Sigmoid colon (tissue), 7 donors: Measurements from ENCODE around the gene KCNJ4. TPM values are rescaled to one million over a fixed set of nuclear protein-coding genes. Genes with fewer than 3 reads are reported as not detected.

Experiments
- DNase-seq: peaks from one replicate; pipeline ENCODE4 v3.0.0-alpha.2; 2019
- H3K27ac ChIP-seq, 4 donors: fragments of 200-600 bp; sonication (generic); one replicate each; pipeline ENCODE4 v1.5.1; 2016 to 2019; ENCODE audit warnings: mild to moderate bottlenecking in 1 of 4
- H3K27me3 ChIP-seq, 3 donors: fragments of 200-600 bp; sonication (generic); one replicate each; pipeline ENCODE4 v1.5.1; 2019; ENCODE audit warnings: mild to moderate bottlenecking in 1 of 3
- H3K36me3 ChIP-seq, 4 donors: fragments of 200-600 bp; sonication (generic); one replicate each; pipeline ENCODE4 v1.5.1; 2016 to 2019
- H3K4me1 ChIP-seq, 4 donors: fragments of 200-600 bp; sonication (generic); one replicate each; pipeline ENCODE4 v1.5.1; 2017 to 2019
- H3K4me3 ChIP-seq, 4 donors: fragments of 200-600 bp; sonication (generic); one replicate each; pipeline ENCODE4 v1.5.1; 2017 to 2019; ENCODE audit warnings: mild to moderate bottlenecking in 2 of 4, moderate library complexity in 1 of 4
- H3K9me3 ChIP-seq, 4 donors: fragments of 200-600 bp in 3 of 4; sonication (generic) in 3 of 4; one replicate each; pipeline versions ENCODE4 v1.5.1 to v1.6.1; 2013 to 2019
- CTCF ChIP-seq, 4 experiments: fragments of 450-650 bp in 3 of 4; fragments of 200-600 bp in 1 of 4; IDR thresholded peaks; one replicate each; pipeline ENCODE4 v1.5.1; 2016 to 2019; ENCODE audit warnings: antibody characterized with exemption in 4 of 4, mild to moderate bottlenecking in 3 of 4, moderate library complexity in 2 of 4
- EP300 ChIP-seq, 4 donors: sonication (generic); formaldehyde crosslinking; IDR thresholded peaks; one replicate each; pipeline ENCODE4 v1.6.1; 2017; ENCODE audit warnings: antibody characterized with exemption in 4 of 4
- POLR2A ChIP-seq, 2 donors: fragments of 450-650 bp; IDR thresholded peaks; one replicate each; pipeline ENCODE4 v1.6.1; 2016; ENCODE audit warnings: antibody characterized with exemption in 2 of 2, mild to moderate bottlenecking in 2 of 2, moderate library complexity in 2 of 2
- POLR2AphosphoS5 ChIP-seq, 4 donors: sonication (generic); formaldehyde crosslinking; IDR thresholded peaks; one replicate each; pipeline ENCODE4 v1.6.1; 2017; ENCODE audit warnings: antibody characterized with exemption in 4 of 4
- WGBS, 2 donors: extraction: QIAGEN DNeasy Blood & Tissue Kit; methylation state at CpG; one replicate each; pipeline ENCODE4 v1.1.7; 2013; 5-methylcytosine and 5-hydroxymethylcytosine counted together
- intact Hi-C: fragments of 100-400 bp; cut with DNase I; formaldehyde crosslinking; loops from one replicate; pipeline ENCODE4 v1.15.1; 2023
- polyA plus RNA-seq, 3 donors: library from polyadenylated mRNA; stranded (reverse); fragments of 200-250 nt; gene quantifications; one replicate each; pipeline ENCODE4 v1.2.3, GENCODE V29; 2013
- total RNA-seq, 4 donors: library from RNA; depleted of rRNA; stranded (reverse); fragments of >200 nt; gene quantifications; one replicate each; pipeline ENCODE4 v1.1.0, GENCODE V29; 2016
- donor health status: healthy with polysubstance abuse.
- donor health status: Bipolar disorder and iron deficiency.
- donor health status: healthy.

Gene KCNJ4
- total and polyA plus RNA-seq, 7 donors, result 0.03 TPM; not detected in 6

- Histone ChIP-seq H3K27ac (peak overlapping the region in 1 of 4 donors; percentile 17), H3K4me1 (peaks cover 0 to 10% (median 6%) of the 10 kb centered on the region in 4 donors), H3K9me3 (no peaks in the 10 kb centered on the region), H3K36me3 (peaks cover 35 to 100% (median 81%) of the 10 kb centered on the region in 4 donors), H3K4me3 (no peak overlapping the region), H3K27me3 (no peaks in the 10 kb centered on the region)
- no peak for DNase-seq
- TF ChIP-seq POLR2AphosphoS5 (IDR thresholded peaks at IDR 0.05) (peak in 2 of 4 donors; percentile 14 to 35), EP300 (IDR thresholded peaks at IDR 0.05) (no peak)
- intact Hi-C loops, result no loop called here
- 75 to 76% methylated on average over 5 of the region's 5 CpGs for WGBS, 2 donors
These were observed 30.8 kb upstream of the KCNJ4 start for GRCh38 chr22:38485783-38486182.

- H3K4me3 ChIP-seq, result no peak overlapping the region
- intact Hi-C loops, result no loop called here
- H3K36me3 ChIP-seq, result peaks cover 22 to 94% (median 67%) of the 10 kb centered on the region in 4 donors
- no peaks in the 10 kb centered on the region for H3K27me3 ChIP-seq
- H3K27ac ChIP-seq, result no peak overlapping the region
- H3K9me3 ChIP-seq, result no peaks in the 10 kb centered on the region
- TF ChIP-seq POLR2AphosphoS5 (IDR thresholded peaks at IDR 0.05), result peak in 1 of 4 donors; percentile 21
- TF ChIP-seq CTCF (IDR thresholded peaks at IDR 0.05), result no peak
- TF ChIP-seq EP300 (IDR thresholded peaks at IDR 0.05), result no peak
- TF ChIP-seq POLR2A (IDR thresholded peaks at IDR 0.05), result no peak
- H3K4me1 ChIP-seq, result no peaks in the 10 kb centered on the region
- no peak for DNase-seq
- whole genome bisulfite sequencing, 2 donors, result 71 to 75% methylated on average over 1 of the region's 1 CpG
These were observed 29.2 kb upstream of the KCNJ4 start for GRCh38 chr22:38484244-38484643.

- no peaks in the 10 kb centered on the region for H3K4me1 ChIP-seq
- DNase-seq, result no peak
- no peak overlapping the region for H3K27ac ChIP-seq
- no peak overlapping the region for H3K4me3 ChIP-seq
- no peaks in the 10 kb centered on the region for H3K9me3 ChIP-seq
- intact Hi-C loops, result no loop called here
- H3K27me3 ChIP-seq, result no peaks in the 10 kb centered on the region
- TF ChIP-seq POLR2AphosphoS5 (IDR thresholded peaks at IDR 0.05) (peak in 2 of 4 donors; percentile 46 to 47), POLR2A (IDR thresholded peaks at IDR 0.05) (no peak)
- H3K36me3 ChIP-seq, result peaks cover 16 to 80% (median 54%) of the 10 kb centered on the region in 4 donors
- 94 to 96% methylated on average over 6 of the region's 6 CpGs for WGBS, 2 donors
These were observed 27.8 kb upstream of the KCNJ4 start for GRCh38 chr22:38482662-38483308.

- WGBS, 2 donors, result 85 to 88% methylated on average over 8 of the region's 8 CpGs
- no peak for DNase-seq
- Histone ChIP-seq H3K4me3 (no peak overlapping the region), H3K27me3 (no peaks in the 10 kb centered on the region), H3K36me3 (peaks cover 9 to 71% (median 45%) of the 10 kb centered on the region in 4 donors), H3K9me3 (no peaks in the 10 kb centered on the region), H3K4me1 (no peaks in the 10 kb centered on the region), H3K27ac (peak overlapping the region in 1 of 4 donors; percentile 6)
- no peak for TF ChIP-seq CTCF (IDR thresholded peaks at IDR 0.05)
- TF ChIP-seq POLR2AphosphoS5 (IDR thresholded peaks at IDR 0.05), result peak in 1 of 4 donors; percentile 29
- TF ChIP-seq EP300 (IDR thresholded peaks at IDR 0.05), result no peak
- no peak for TF ChIP-seq POLR2A (IDR thresholded peaks at IDR 0.05)
- intact Hi-C loops, result no loop called here
These were observed 26.9 kb upstream of the KCNJ4 start for GRCh38 chr22:38481871-38482332.

GRCh38 chr22:38481162-38481870 lies 26.3 kb upstream of the KCNJ4 start:
- no peaks in the 10 kb centered on the region for H3K27me3 ChIP-seq
- H3K36me3 ChIP-seq, result peaks cover 9 to 65% (median 40%) of the 10 kb centered on the region in 4 donors
- H3K4me1 ChIP-seq, result no peaks in the 10 kb centered on the region
- DNase-seq, result no peak
- peak overlapping the region in 3 of 4 donors; percentile 6 to 25 (median 16) for H3K27ac ChIP-seq
- peak in 1 of 4 donors; percentile 31 for TF ChIP-seq POLR2AphosphoS5 (IDR thresholded peaks at IDR 0.05)
- TF ChIP-seq CTCF (IDR thresholded peaks at IDR 0.05), result no peak
- TF ChIP-seq EP300 (IDR thresholded peaks at IDR 0.05), result no peak
- TF ChIP-seq POLR2A (IDR thresholded peaks at IDR 0.05), result no peak
- intact Hi-C loops, result no loop called here
- 89 to 97% methylated on average over 3 of the region's 3 CpGs for WGBS, 2 donors
- no peaks in the 10 kb centered on the region for H3K9me3 ChIP-seq
- no peak overlapping the region for H3K4me3 ChIP-seq
